Activated CD4-positive, alpha-beta T cell treated with anti-CD3 and anti-CD28 coated beads, Interleukin-2, amount 10 ng/mL, durations not matched to agents 7 days and 5 days (primary cell): ENCODE measurements around the gene STARD10. TPM values are rescaled to one million over a fixed set of nuclear protein-coding genes. Genes with fewer than 3 reads are reported as not detected.
A peak's percentile ranks its signal among the peaks of the same experiment; 100 is the strongest.
"Not testable (repeated sequence)": the region's sequence is repeated elsewhere in the genome, so short reads cannot be mapped to it uniquely, and the experiment has no call there.

Experiments used
- CTCF ChIA-PET: fragments of 350-600 bp; sonication (Branson Sonifier 250); formaldehyde crosslinking; loops from one replicate; lab custom pipeline; 2021; ENCODE audit warnings: antibody characterized with exemption; lab: Charles Lee
- POLR2A ChIA-PET: fragments of 350-600 bp; sonication (Branson Sonifier 250); formaldehyde crosslinking; loops from one replicate; lab custom pipeline; 2021; ENCODE audit warnings: antibody characterized with exemption; lab: Charles Lee
- DNase-seq: peaks from one replicate; pipeline ENCODE4 v3.0.0-alpha.2; 2020
- H3K27ac Mint-ChIP-seq: one replicate; pipeline ENCODE4 v1.8.0; 2021; ENCODE audit warnings: mild to moderate bottlenecking, moderate library complexity, mixed read lengths
- H3K27me3 Mint-ChIP-seq: one replicate; pipeline ENCODE4 v1.8.0; 2021; ENCODE audit warnings: mixed read lengths
- H3K36me3 Mint-ChIP-seq: one replicate; pipeline ENCODE4 v1.8.0; 2021; ENCODE audit warnings: low read depth, mixed read lengths
- H3K4me1 Mint-ChIP-seq: one replicate; pipeline ENCODE4 v1.8.0; 2021; ENCODE audit warnings: mixed read lengths
- H3K4me3 Mint-ChIP-seq: one replicate; pipeline ENCODE4 v1.8.0; 2021; ENCODE audit warnings: mild to moderate bottlenecking, moderate library complexity, mixed read lengths
- H3K9me3 Mint-ChIP-seq: one replicate; pipeline ENCODE4 v1.8.0; 2021; ENCODE audit warnings: mixed read lengths
- total RNA-seq, 2 experiments: library from RNA; stranded (reverse); gene quantifications; one replicate each; pipeline ENCODE4 v1.2.3, GENCODE V29; 2021

The STARD10 gene
- total RNA-seq, 2 experiments from 2014 or later, result 4.5 to 6.4 TPM

GRCh38 chr11:72792437-72793021 is 1.3 kb downstream of the STARD10 start:
- Mint-ChIP-seq H3K4me3 (no peak overlapping the region), H3K9me3 (no peaks in the 10 kb centered on the region), H3K27ac (peak overlapping the region; percentile 98), H3K36me3 (no peaks in the 10 kb centered on the region), H3K27me3 (no peaks in the 10 kb centered on the region), H3K4me1 (peaks cover 34% of the 10 kb centered on the region)
- POLR2A ChIA-PET, result no interaction called here
- CTCF ChIA-PET, result interaction anchor here (0.6 to 5.2 kb wide), 15 partner anchors 9 to 385 kb away, joined by 3 to 52 read pairs (median 5); partner anchors contain the start of genes ATG16L2 and FCHSD2
- DNase-seq, result no peak

GRCh38 chr11:72791228-72791627 is 2.6 kb downstream of the STARD10 start:
- H3K4me3 Mint-ChIP-seq, H3K27me3 Mint-ChIP-seq, H3K9me3 Mint-ChIP-seq, H3K36me3 Mint-ChIP-seq, DNase-seq, CTCF ChIA-PET, POLR2A ChIA-PET, H3K27ac Mint-ChIP-seq: not testable (repeated sequence)
- H3K4me1 Mint-ChIP-seq, result peaks cover 41% of the 10 kb centered on the region

GRCh38 chr11:72789493-72790131 is 4.2 kb downstream of the STARD10 start:
- ChIA-PET POLR2A (no interaction called here), CTCF (interaction anchor here (1.0 to 3.2 kb wide), 6 partner anchors 11 to 353 kb away, joined by 3 to 12 read pairs (median 4); partner anchors contain the start of gene FCHSD2)

GRCh38 chr11:72788241-72788640 is 5.6 kb downstream of the STARD10 start:
- Mint-ChIP-seq H3K36me3 (no peaks in the 10 kb centered on the region), H3K4me1 (peaks cover 27% of the 10 kb centered on the region), H3K27me3 (no peaks in the 10 kb centered on the region), H3K27ac (no peak overlapping the region), H3K4me3 (no peak overlapping the region), H3K9me3 (no peaks in the 10 kb centered on the region)
- no peak for DNase-seq
- ChIA-PET POLR2A (no interaction called here), CTCF (interaction anchor here (0.9 to 3.2 kb wide), 3 partner anchors 10 to 374 kb away, joined by 3 to 12 read pairs (median 5); no protein-coding TSS in a partner anchor)

More at GRCh38 chr11:72789493-72790131, 4.2 kb downstream of the STARD10 start:
- H3K27ac Mint-ChIP-seq, result no peak overlapping the region
- no peaks in the 10 kb centered on the region for H3K36me3 Mint-ChIP-seq
- peaks cover 38% of the 10 kb centered on the region for H3K4me1 Mint-ChIP-seq
- no peaks in the 10 kb centered on the region for H3K27me3 Mint-ChIP-seq
- no peak overlapping the region for H3K4me3 Mint-ChIP-seq
- H3K9me3 Mint-ChIP-seq, result no peaks in the 10 kb centered on the region
- no peak for DNase-seq

GRCh38 chr11:72787216-72788104 is 6.4 kb downstream of the STARD10 start:
- ChIA-PET CTCF (interaction anchor here (0.7 to 3.2 kb wide), 9 partner anchors 9 to 71 kb away, joined by 3 to 12 read pairs (median 3); no protein-coding TSS in a partner anchor), POLR2A (no interaction called here)
- Mint-ChIP-seq H3K27me3 (no peaks in the 10 kb centered on the region), H3K9me3 (no peaks in the 10 kb centered on the region), H3K4me1 (peaks cover 20% of the 10 kb centered on the region), H3K36me3 (no peaks in the 10 kb centered on the region), H3K4me3 (no peak overlapping the region), H3K27ac (no peak overlapping the region)
- DNase-seq, result peak; percentile 26

GRCh38 chr11:72786305-72787215 is 7.3 kb downstream of the STARD10 start:
- Mint-ChIP-seq H3K27ac (no peak overlapping the region), H3K4me3 (no peak overlapping the region), H3K27me3 (no peaks in the 10 kb centered on the region), H3K36me3 (no peaks in the 10 kb centered on the region), H3K9me3 (no peaks in the 10 kb centered on the region), H3K4me1 (peaks cover 22% of the 10 kb centered on the region)
- POLR2A ChIA-PET, result no interaction called here
- CTCF ChIA-PET, result interaction anchor here (0.6 to 1.8 kb wide), 9 partner anchors 11 to 283 kb away, joined by 3 to 7 read pairs (median 3); no protein-coding TSS in a partner anchor
- DNase-seq, result no peak

- Mint-ChIP-seq H3K27ac (no peak overlapping the region), H3K4me3 (no peak overlapping the region), H3K4me1 (peaks cover 24% of the 10 kb centered on the region), H3K36me3 (no peaks in the 10 kb centered on the region), H3K27me3 (peaks cover 2% of the 10 kb centered on the region), H3K9me3 (no peaks in the 10 kb centered on the region)
- ChIA-PET POLR2A (no interaction called here), CTCF (interaction anchor here (5.3 kb wide), 1 partner anchor 9 kb away, joined by 29 read pairs; the partner anchor contains the start of gene STARD10)
- no peak for DNase-seq
These were observed 9.2 kb downstream of the STARD10 start for GRCh38 chr11:72784662-72785061.

- CTCF ChIA-PET, result interaction anchor here (0.8 to 5.3 kb wide), 8 partner anchors 10 to 58 kb away, joined by 3 to 29 read pairs (median 4); partner anchors contain the start of gene STARD10
- Mint-ChIP-seq H3K36me3 (no peaks in the 10 kb centered on the region), H3K27ac (no peak overlapping the region), H3K9me3 (no peaks in the 10 kb centered on the region), H3K4me3 (no peak overlapping the region), H3K27me3 (peaks cover 3% of the 10 kb centered on the region), H3K4me1 (peaks cover 24% of the 10 kb centered on the region)
- no peak for DNase-seq
- POLR2A ChIA-PET, result no interaction called here
These were observed 10.5 kb downstream of the STARD10 start for GRCh38 chr11:72783144-72783905.

GRCh38 chr11:72782081-72782920 is 11.5 kb downstream of the STARD10 start:
- Mint-ChIP-seq H3K4me3 (peak overlapping the region; percentile 70), H3K36me3 (no peaks in the 10 kb centered on the region), H3K27ac (no peak overlapping the region), H3K4me1 (peaks cover 14% of the 10 kb centered on the region), H3K9me3 (no peaks in the 10 kb centered on the region), H3K27me3 (peaks cover 3% of the 10 kb centered on the region)
- ChIA-PET CTCF (interaction anchor here (0.8 to 5.3 kb wide), 8 partner anchors 11 to 57 kb away, joined by 3 to 29 read pairs (median 4); partner anchors contain the start of gene STARD10), POLR2A (no interaction called here)
- DNase-seq, result no peak

GRCh38 chr11:72781313-72782080 is 12.3 kb downstream of the STARD10 start:
- no peaks in the 10 kb centered on the region for H3K9me3 Mint-ChIP-seq
- peak; percentile 40 for DNase-seq
- H3K4me1 Mint-ChIP-seq, result peaks cover 12% of the 10 kb centered on the region
- ChIA-PET POLR2A (no interaction called here), CTCF (interaction anchor here (1.3 to 5.3 kb wide), 3 partner anchors 12 to 17 kb away, joined by 4 to 29 read pairs (median 4); partner anchors contain the start of gene STARD10)
- H3K4me3 Mint-ChIP-seq, result peak overlapping the region; percentile 70
- H3K36me3 Mint-ChIP-seq, result no peaks in the 10 kb centered on the region
- no peak overlapping the region for H3K27ac Mint-ChIP-seq
- H3K27me3 Mint-ChIP-seq, result peaks cover 3% of the 10 kb centered on the region
